ENCODE data around the gene RPRML. TPM values are rescaled to one million over a fixed set of nuclear protein-coding genes. Genes with fewer than 3 reads are reported as not detected.

RPRML gene
- total RNA-seq, 2 donors from 2014 or later, result 2.2 TPM; not detected in 1

DNA sequence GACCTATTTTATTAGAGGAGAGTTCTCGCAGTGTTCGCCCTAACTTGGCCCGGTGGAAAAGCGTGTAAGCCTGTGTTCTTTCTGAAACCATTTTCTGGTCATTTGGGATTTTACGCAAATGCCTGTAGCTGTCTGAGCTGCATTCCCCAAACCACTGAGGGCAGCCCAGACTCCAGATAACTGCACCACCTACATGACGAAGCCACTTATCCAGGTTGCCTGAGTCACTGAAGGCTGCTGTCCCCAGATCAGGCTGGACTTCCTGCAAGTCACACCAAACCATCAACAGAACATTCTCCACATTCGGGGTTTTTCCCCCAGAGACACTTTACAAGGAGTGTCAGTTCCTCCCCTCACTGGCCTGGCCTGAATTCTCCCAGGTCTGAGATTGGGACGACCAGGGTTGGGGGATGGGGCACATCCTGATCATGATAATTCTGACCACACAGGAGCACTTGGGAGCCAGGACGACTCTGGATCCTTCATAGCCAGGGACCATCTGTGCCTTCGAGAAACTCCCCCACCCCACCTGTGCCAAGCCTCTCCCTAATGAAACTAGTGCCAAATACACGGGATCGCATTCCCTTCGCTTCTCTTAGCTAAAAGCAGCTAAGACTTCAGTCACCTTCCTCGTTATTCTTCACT lies 2.3 kb downstream of the RPRML start:
- no peaks in the 10 kb centered on the region for H3K36me3 ChIP-seq
- no peak overlapping the region for H3K4me3 ChIP-seq
- no peak for TF ChIP-seq POLR2AphosphoS5 (IDR thresholded peaks at IDR 0.05)
- TF ChIP-seq, protein P1, sequence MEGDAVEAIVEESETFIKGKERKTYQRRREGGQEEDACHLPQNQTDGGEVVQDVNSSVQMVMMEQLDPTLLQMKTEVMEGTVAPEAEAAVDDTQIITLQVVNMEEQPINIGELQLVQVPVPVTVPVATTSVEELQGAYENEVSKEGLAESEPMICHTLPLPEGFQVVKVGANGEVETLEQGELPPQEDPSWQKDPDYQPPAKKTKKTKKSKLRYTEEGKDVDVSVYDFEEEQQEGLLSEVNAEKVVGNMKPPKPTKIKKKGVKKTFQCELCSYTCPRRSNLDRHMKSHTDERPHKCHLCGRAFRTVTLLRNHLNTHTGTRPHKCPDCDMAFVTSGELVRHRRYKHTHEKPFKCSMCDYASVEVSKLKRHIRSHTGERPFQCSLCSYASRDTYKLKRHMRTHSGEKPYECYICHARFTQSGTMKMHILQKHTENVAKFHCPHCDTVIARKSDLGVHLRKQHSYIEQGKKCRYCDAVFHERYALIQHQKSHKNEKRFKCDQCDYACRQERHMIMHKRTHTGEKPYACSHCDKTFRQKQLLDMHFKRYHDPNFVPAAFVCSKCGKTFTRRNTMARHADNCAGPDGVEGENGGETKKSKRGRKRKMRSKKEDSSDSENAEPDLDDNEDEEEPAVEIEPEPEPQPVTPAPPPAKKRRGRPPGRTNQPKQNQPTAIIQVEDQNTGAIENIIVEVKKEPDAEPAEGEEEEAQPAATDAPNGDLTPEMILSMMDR (IDR thresholded peaks at IDR 0.05), result no peak
- TF ChIP-seq POLR2A (IDR thresholded peaks at IDR 0.05), result no peak
- DNase-seq (ENCODE audit: low spot score), result no peak
- no peaks in the 10 kb centered on the region for H3K9me3 ChIP-seq
- WGBS, result 75% methylated on average over 14 of the region's 14 CpGs
- H3K27ac ChIP-seq, result no peak overlapping the region
- intact Hi-C loops (cut with DNase I), result no loop called here
- no peaks in the 10 kb centered on the region for H3K27me3 ChIP-seq (replicated peaks; ENCODE audit: insufficient read depth)
- H3K4me1 ChIP-seq (replicated peaks), result peaks cover 9% of the 10 kb centered on the region

DNA sequence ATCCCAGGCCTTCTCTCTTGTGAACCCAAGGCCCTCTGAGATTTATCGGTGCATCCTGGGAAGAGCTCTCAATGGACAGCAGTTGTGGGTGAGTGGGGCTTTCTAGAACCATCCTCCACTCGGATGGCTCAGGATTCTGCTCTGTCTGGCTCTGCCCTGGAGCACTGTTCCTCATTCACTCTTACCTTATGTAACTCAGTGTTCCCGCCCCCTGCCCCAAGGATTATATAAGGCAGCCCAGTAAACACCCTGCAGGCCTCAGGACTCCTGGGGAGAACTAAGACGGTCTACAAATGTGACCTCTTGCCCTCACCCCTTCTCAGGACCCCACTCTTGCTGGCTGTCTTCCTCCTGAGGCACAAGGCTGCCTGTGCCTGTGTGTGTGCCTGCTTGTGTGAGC lies 3.8 kb downstream of the RPRML start:
- TF ChIP-seq, protein P1 (IDR thresholded peaks at IDR 0.05), result no peak
- TF ChIP-seq POLR2A (IDR thresholded peaks at IDR 0.05) (no peak), POLR2AphosphoS5 (IDR thresholded peaks at IDR 0.05) (no peak)
- intact Hi-C loops (cut with DNase I), result no loop called here
- no peak for DNase-seq (ENCODE audit: low spot score)
- no peaks in the 10 kb centered on the region for H3K36me3 ChIP-seq
- H3K4me3 ChIP-seq, result no peak overlapping the region
- peaks cover 10% of the 10 kb centered on the region for H3K4me1 ChIP-seq (replicated peaks)
- no peaks in the 10 kb centered on the region for H3K9me3 ChIP-seq
- H3K27me3 ChIP-seq (replicated peaks; ENCODE audit: insufficient read depth), result no peaks in the 10 kb centered on the region
- WGBS, result 81% methylated on average over 4 of the region's 4 CpGs
- H3K27ac ChIP-seq, result no peak overlapping the region

DNA sequence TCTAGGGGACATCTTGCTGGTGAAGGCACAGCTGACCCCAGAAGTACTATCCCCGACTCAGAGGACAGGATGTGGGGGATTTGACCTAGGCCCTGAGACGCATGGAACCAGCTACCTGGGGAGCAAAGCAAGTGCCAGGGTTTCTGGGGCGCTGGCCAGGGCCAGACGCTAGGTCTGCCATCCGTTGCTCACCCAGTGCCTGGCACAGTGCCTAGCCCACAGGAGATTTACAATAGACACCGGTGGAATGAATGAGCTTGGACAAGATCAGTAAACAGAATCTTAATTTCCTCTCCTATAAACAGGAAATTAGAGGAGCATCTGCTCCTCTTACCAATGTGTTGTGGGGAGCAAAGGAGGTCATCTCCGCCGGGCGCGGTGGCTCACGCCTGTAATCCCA lies 5.0 kb downstream of the RPRML start:
- no peak overlapping the region for H3K27ac ChIP-seq
- WGBS, result 35% methylated on average over 11 of the region's 11 CpGs
- H3K4me3 ChIP-seq, result no peak overlapping the region
- DNase-seq (ENCODE audit: low spot score), result peak; percentile 52
- no peaks in the 10 kb centered on the region for H3K9me3 ChIP-seq
- intact Hi-C loops (cut with DNase I), result no loop called here
- TF ChIP-seq POLR2AphosphoS5 (IDR thresholded peaks at IDR 0.05) (peak; percentile 6), POLR2A (IDR thresholded peaks at IDR 0.05) (no peak)
- TF ChIP-seq, protein P1 (IDR thresholded peaks at IDR 0.05), result no peak
- H3K4me1 ChIP-seq (replicated peaks), result peaks cover 10% of the 10 kb centered on the region
- H3K27me3 ChIP-seq (replicated peaks; ENCODE audit: insufficient read depth), result no peaks in the 10 kb centered on the region
- H3K36me3 ChIP-seq, result no peaks in the 10 kb centered on the region

DNA sequence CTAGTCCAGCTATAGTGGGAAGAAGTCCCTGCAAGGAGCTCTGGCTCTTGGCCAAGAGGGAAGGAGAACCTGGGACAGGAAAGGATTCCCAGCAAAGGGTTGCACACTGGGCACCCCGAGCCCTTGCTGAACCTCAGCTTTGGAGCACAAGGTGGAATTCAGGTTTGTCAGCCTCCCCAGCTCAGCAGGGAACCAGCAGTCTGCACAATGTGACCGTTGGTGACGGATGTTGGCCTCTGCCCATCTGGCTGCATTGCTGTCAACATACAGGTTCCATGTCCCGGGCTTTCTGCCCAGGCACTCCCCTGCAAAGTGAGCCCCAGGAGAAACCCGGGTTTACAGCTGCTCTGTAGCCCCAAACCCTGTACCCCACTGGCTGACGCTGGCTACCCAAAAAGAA lies 6.7 kb downstream of the RPRML start:
- TF ChIP-seq, protein P1 (IDR thresholded peaks at IDR 0.05), result no peak
- peak; percentile 79 for TF ChIP-seq POLR2AphosphoS5 (IDR thresholded peaks at IDR 0.05)
- Histone ChIP-seq H3K4me3 (no peak overlapping the region), H3K4me1 (replicated peaks) (peaks cover 7% of the 10 kb centered on the region), H3K9me3 (no peaks in the 10 kb centered on the region), H3K36me3 (no peaks in the 10 kb centered on the region), H3K27ac (no peak overlapping the region), H3K27me3 (replicated peaks; ENCODE audit: insufficient read depth) (no peaks in the 10 kb centered on the region)
- WGBS, result 36% methylated on average over 6 of the region's 6 CpGs
- peak; percentile 89 for DNase-seq (ENCODE audit: low spot score)
- intact Hi-C loops (cut with DNase I), result no loop called here

DNA sequence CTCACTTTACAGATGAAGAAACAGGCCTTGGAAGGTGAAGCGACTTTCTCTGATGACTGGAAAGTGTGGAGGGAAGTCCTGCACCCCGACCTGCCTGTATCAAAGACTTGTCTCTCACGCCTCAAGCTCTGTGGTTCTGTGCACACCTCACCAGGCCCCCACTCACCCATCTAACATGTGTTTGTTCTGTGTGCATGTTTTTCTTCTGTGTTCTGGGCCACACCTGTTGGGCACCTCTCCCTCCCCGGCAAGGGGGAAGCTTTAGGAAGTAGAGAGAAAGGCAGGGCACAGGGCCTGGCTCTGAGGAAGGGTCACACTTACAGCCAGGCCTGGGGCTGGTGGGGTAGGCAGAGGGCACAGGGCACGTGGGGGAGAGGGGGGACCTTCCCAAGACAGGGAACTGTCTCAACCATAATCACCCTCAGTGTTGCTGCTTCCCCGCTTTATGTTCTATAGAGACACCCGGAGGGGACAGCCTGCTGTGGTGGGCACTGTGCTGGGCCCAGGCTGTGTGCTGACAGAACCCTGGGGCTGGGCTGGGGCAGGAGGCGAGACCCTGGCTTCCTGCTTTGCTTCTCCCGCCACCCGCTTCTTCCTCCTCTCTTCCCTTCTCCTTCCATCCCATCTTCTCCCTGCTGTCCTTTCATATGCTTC lies 7.3 kb downstream of the RPRML start:
- Histone ChIP-seq H3K36me3 (no peaks in the 10 kb centered on the region), H3K27me3 (replicated peaks; ENCODE audit: insufficient read depth) (no peaks in the 10 kb centered on the region), H3K4me3 (no peak overlapping the region), H3K27ac (no peak overlapping the region), H3K9me3 (no peaks in the 10 kb centered on the region), H3K4me1 (replicated peaks) (peaks cover 7% of the 10 kb centered on the region)
- DNase-seq (ENCODE audit: low spot score), result no peak
- TF ChIP-seq, protein P1 (IDR thresholded peaks at IDR 0.05), result no peak
- TF ChIP-seq POLR2A (IDR thresholded peaks at IDR 0.05), result no peak
- TF ChIP-seq POLR2AphosphoS5 (IDR thresholded peaks at IDR 0.05), result no peak
- 75% methylated on average over 10 of the region's 10 CpGs for WGBS
- intact Hi-C loops (cut with DNase I), result no loop called here
